ENCODE measurements around the gene TLR9.

The TLR9 gene

GRCh38 chr3:52222319-52223221, 2.9 kb downstream of the TLR9 start:
- H3K4me3 ChIP-seq (ENCODE audit: low read depth, low read length), result no peak overlapping the region

DNA sequence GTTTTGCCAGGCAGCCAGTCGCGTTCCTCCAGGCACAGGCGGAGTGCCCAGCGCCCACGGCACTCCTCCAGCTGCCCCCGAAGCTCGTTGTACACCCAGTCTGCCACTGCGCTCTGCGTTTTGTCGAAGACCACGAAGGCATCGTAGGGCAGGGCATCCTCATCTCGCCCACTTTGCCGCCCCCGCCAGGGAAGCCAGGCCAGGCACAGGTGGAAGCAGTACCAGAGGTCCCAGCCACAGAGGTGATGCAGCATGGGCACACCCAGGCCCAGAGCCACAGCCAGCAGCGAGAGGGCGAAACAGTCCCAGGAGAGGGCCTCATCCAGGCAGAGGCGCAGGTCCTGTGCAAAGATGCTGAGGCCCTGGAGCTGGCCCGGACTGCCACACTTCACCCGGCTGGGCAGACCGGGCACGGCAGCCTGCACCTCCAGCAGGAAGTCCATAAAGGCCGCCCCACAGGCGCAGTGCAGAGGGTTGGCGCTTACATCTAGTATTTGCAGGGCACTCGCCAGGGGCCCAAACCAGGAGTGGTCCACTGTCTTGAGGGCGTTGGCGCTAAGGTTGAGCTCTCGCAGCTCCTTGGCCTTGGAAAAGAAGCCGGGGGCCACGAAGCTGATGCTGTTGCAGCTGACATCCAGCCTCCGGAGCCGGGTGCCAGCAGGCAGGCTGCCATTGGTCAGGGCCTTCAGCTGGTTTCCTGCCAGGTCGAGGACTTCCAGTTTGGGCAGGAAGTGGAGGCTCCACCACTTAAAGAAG, 3.7 kb downstream of the TLR9 start:
- in situ Hi-C loops (cut with HindIII; ENCODE audit: low pct_ligation_motif_present, low sequenced_read_pairs), result no loop called here
- Histone ChIP-seq H3K36me3 (replicated peaks) (no peaks in the 10 kb centered on the region), H3K4me3 (ENCODE audit: low read depth, low read length) (no peak overlapping the region), H3K27me3 (replicated peaks) (no peaks in the 10 kb centered on the region), H3K27ac (no peak overlapping the region)
- no peak for DNase-seq
- TF ChIP-seq, protein P1, sequence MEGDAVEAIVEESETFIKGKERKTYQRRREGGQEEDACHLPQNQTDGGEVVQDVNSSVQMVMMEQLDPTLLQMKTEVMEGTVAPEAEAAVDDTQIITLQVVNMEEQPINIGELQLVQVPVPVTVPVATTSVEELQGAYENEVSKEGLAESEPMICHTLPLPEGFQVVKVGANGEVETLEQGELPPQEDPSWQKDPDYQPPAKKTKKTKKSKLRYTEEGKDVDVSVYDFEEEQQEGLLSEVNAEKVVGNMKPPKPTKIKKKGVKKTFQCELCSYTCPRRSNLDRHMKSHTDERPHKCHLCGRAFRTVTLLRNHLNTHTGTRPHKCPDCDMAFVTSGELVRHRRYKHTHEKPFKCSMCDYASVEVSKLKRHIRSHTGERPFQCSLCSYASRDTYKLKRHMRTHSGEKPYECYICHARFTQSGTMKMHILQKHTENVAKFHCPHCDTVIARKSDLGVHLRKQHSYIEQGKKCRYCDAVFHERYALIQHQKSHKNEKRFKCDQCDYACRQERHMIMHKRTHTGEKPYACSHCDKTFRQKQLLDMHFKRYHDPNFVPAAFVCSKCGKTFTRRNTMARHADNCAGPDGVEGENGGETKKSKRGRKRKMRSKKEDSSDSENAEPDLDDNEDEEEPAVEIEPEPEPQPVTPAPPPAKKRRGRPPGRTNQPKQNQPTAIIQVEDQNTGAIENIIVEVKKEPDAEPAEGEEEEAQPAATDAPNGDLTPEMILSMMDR (IDR thresholded peaks at IDR 0.05; ENCODE audit: low read depth, low read length, missing control alignments), result no peak

More at GRCh38 chr3:52222319-52223221, 2.9 kb downstream of the TLR9 start:
- DNase-seq, result no peak
- no peaks in the 10 kb centered on the region for H3K27me3 ChIP-seq (replicated peaks)
- TF ChIP-seq, protein P1 (IDR thresholded peaks at IDR 0.05; ENCODE audit: low read depth, low read length, missing control alignments), result no peak
- H3K36me3 ChIP-seq (replicated peaks), result no peaks in the 10 kb centered on the region
- in situ Hi-C loops (cut with HindIII; ENCODE audit: low pct_ligation_motif_present, low sequenced_read_pairs), result no loop called here
- no peak overlapping the region for H3K27ac ChIP-seq

DNA sequence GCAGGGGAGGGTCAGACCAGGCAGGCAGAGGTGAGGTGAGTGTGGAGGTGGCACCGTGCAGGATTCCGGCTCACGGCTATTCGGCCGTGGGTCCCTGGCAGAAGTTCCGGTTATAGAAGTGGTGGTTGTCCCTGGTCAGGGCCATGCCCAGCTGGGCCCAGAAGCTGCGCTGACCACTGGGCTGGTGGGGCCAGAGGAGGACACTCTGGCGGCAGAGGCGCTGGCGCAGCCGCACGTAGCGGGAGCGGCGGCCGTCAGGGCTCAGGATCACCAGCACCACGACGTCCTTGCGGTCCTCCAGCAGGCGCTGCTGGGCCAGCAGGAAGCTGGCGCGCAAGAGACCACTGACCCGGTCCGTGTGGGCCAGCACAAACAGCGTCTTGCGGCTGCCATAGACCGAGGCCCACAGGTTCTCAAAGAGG, 4.3 kb downstream of the TLR9 start:
- no peak overlapping the region for H3K4me3 ChIP-seq (ENCODE audit: low read depth, low read length)
- no peak for DNase-seq
- no peak overlapping the region for H3K27ac ChIP-seq
- in situ Hi-C loops (cut with HindIII; ENCODE audit: low pct_ligation_motif_present, low sequenced_read_pairs), result no loop called here
- no peaks in the 10 kb centered on the region for H3K36me3 ChIP-seq (replicated peaks)
- TF ChIP-seq, protein P1 (IDR thresholded peaks at IDR 0.05; ENCODE audit: low read depth, low read length, missing control alignments), result no peak
- H3K27me3 ChIP-seq (replicated peaks), result no peaks in the 10 kb centered on the region

GRCh38 chr3:52220380-52221026, 4.9 kb downstream of the TLR9 start:
- in situ Hi-C loops (cut with HindIII; ENCODE audit: low pct_ligation_motif_present, low sequenced_read_pairs), result no loop called here
- H3K36me3 ChIP-seq (replicated peaks), result peaks cover under 1% of the 10 kb centered on the region
- H3K27ac ChIP-seq, result no peak overlapping the region

GRCh38 chr3:52218937-52219650, 6.4 kb downstream of the TLR9 start:
- H3K36me3 ChIP-seq (replicated peaks), result peaks cover 12% of the 10 kb centered on the region
- DNase-seq, result no peak
- H3K27ac ChIP-seq, result no peak overlapping the region
- in situ Hi-C loops (cut with HindIII; ENCODE audit: low pct_ligation_motif_present, low sequenced_read_pairs), result no loop called here
- TF ChIP-seq, protein P1 (IDR thresholded peaks at IDR 0.05; ENCODE audit: low read depth, low read length, missing control alignments), result no peak
- H3K4me3 ChIP-seq (ENCODE audit: low read depth, low read length), result no peak overlapping the region
- H3K27me3 ChIP-seq (replicated peaks), result no peaks in the 10 kb centered on the region

More at GRCh38 chr3:52220380-52221026, 4.9 kb downstream of the TLR9 start:
- H3K27me3 ChIP-seq (replicated peaks), result no peaks in the 10 kb centered on the region
- peak; percentile 67 for DNase-seq
- H3K4me3 ChIP-seq (ENCODE audit: low read depth, low read length), result no peak overlapping the region
- TF ChIP-seq, protein P1 (IDR thresholded peaks at IDR 0.05; ENCODE audit: low read depth, low read length, missing control alignments), result peak; percentile 95

All from brain microvascular endothelial cell (primary cell).